ENCODE results near the gene IFNA5.
A peak's percentile ranks its signal among the peaks of the same experiment; 100 is the strongest.

IFNA5 gene

DNA sequence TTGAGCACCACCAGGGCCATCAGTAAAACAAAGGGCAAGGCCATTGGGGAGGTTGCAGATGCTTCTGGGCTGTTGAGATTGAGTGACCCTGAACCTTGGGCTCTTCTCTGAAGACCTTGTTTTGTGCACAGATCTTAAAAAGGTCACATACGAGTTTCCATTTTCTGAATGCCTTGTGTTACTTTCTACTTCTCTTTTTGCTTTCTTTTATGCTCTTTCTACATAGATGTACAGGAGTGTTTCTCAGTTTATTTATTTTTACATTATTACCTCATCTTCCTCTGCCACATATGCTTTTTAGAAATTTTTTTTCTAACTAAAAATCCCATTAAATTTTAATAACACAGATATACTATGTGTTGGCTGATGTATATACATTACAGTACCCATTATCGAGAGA, at the start of gene IFNA5:
Gene IFNA5 (minus strand): TSS at position 101 of the 400 bp plus-strand sequence. CDS start 57 bp downstream, at position 44.
- DNase-seq: no peak

DNA sequence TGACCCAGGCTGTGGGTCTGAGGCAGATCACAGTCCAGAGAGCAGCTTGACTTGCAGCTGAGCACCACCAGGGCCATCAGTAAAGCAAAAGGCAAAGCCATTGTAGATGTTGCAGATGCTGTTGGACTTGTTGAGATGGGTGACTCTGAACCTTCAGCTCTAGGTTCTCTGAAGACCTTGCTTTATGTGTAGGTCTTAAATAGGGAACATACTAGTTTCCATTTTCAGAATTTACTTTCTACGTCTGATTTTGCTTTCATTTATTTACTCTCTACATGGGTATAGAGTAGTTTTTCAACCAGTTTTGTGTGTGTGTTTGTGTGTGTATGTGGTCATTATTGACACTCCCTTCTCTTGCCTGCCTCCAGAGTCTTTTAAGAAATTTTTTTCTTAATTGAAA, 45.7 kb upstream of the IFNA5 start, which contains the start of gene IFNA6:
Gene IFNA6 (minus strand): TSS at position 101 of the 400 bp plus-strand sequence. CDS start 0 bp downstream, at position 101.
- no peak for DNase-seq

DNA sequence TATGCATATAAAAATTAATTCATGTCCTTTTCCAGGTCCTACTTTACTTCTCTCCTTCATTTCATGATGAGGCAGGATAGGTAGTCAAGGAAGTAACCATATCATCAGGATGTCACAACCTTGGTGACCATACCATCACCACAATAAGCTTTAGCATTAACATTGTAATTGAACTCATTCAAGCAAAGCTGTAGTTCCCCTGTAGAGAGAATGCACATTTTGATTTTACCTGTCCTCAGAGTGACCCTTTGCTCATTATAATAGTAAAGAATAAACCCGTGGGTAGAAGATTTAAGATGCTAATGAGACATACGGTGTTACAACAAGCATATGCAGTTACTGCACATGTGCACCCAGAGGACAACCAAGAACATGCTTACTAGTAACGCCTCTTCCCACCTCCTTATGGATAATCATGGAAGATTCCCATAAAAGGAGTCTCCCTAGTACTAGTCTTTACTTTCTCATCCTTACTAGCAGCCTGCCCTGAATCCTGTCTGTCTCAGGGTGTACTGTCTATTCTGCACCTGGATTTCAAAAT, 43.4 kb upstream of the IFNA5 start:
- no peak for DNase-seq

DNA sequence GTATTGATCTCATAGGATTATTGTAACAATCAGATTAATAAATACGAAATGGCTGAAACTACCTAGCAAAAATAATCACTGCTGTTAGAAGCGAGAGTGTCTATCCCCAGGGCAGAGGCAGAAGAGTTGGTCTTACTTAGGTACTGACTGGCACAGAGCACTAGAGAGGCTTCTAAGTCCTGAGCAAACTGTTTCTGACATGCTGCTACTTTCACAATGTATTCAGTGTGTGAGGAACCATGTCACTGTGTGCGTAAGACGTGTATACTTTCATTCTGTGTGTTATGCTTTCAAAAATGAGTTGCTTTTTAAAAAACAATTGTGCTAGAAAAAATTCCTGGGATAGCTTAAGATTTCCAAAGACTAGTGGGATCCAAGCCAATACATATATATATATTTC, 35.6 kb upstream of the IFNA5 start:
- DNase-seq: no peak

DNA sequence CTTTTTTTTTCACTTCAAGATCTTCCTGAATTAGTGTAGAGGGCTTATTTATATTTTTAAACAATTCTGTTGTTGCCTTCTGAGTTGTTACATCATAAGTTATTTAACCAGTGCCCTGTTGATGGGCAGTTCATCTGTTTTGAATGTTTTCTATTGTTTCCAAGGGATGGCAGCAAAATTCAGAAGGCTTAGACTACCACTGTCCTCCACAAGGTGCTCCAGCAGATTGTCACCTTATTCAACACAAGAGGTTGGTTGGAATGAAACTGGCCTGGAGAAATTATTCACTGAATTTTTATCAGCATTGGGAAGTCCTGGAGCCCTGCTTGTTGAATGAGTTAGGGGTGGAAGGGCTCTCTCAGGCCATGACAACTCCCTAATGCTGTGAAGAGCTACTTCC, 31.3 kb upstream of the IFNA5 start:
- DNase-seq: no peak

DNA sequence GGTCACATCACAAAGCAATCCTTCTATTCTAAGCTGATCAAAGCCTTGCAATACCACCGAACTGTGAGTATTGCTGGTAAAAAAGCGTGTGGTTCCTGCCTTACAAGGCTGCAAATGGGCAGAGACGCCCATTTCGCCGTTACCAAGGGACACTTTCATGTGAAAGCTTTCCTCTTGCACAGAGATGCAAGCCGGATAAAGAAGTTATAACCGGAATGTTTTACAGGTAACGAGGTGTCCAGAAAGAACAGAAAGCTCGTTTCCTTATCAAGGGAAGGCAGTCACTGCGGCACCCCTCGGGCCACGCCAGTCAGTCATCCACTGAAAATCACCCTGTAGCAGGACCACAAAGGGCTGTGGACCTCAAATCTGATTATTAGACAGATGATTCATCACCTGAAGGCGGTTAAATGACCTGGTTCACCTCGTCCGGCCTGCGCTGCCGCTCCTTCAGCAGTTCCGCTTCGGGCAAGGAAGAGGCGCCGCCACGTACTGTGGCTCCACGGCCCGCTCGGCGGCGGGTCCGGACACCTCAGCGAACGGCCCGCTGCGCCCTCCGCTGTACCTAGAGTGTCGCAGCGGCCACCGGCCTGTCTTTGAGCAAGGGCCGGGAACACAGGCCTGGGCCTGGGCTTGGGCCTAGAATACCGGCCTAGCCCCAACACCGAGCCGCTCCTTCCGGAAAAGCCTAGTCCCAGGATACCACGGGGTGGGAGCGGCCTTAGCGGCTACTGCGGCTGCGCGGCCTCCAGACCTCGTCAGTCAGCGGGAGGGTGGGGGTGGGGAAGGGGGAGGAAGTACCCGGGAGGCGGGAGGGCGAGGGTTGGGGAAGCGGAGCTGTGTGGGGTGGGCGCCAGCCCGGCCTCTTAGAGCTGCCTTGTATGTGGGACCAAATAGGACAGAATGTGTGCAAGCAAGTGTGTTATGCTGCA, 29.9 kb upstream of the IFNA5 start, which contains the start of gene KLHL9:
Gene KLHL9 (minus strand): TSS at position 704 of the 932 bp plus-strand sequence. CDS start 545 bp downstream, at position 159.
- peak; percentile 92 to 93 for DNase-seq

DNA sequence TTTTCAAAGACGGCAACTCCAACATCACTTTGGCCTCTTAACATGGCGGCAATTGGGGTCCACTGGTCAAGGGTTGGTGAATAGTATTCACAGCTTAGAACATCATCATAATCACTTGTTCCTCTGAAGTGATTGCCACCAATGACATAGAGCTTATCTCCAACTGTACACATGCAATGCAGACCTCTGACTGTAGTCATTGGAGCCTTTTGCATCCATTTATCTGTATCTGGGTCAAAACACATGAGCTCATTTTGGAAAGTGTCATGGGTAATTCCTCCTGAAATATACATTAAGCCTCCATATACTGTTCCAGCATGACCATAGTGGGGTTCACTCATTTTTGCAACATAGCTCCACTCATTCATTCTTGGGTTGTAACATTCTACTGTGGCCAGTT, 28.1 kb upstream of the IFNA5 start:
- DNase-seq: no peak

DNA sequence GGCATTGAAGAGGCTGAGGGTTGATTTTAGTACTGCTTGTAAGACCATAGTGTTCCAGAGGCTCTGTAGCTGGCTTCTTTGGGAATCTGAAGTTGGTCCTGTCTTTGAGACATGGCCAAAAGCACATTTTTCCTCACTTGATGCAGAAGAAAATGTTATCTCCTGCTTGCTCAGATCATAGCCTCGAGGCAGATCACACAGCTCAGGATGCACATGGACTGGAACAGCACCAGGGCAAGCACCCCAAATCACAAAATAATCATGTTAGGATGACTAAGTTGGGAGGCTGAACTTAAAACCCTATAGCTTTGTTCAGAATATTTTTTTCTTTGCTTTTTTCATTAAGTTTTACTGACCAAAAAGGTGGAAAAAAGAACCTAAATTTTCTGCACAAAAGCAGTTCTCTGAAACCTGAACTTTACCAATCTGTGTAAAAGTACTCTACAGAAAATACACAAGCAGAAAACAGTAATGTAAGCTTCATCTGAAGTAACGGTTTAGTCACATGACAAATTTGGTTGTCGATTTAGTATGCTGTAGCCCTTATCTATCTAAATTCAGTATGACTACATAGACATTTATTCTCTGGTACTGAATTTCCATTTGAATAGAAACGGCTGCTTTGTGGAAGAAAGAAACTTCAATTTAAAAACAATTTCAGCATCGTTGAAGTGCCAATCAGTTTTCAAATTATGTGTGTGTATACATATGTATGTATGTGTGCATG, 26.7 kb upstream of the IFNA5 start:
- DNase-seq: no peak

DNA sequence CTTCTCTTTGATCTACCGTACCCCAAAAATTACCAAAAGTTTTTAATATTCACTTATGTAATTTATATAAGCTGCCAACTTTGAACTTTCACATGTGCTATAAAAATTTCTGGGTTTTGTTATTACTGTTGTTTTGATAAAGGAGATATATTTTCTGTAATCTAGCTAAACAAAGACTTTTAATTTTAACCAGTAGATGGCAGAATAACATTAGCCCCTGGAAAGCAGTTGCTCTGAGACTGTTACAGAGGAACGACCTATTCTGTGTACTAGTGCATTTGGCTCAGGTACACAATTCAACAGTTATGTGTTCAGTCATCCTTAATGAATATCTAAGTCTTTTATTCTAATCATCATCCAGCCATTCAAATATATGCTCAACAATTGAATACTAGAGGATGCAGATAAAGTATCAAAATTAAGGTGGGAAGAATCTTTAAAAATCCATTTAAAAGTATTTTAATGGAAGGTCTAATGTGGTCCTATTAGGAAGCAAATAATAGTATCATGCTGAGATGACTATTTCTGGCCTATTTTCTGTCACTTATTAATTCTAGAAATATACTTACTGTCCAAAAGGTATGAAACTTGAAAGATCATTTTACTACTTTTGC, 21.5 kb upstream of the IFNA5 start:
- peak in 1 of 2 donors; percentile 79 for DNase-seq

DNA sequence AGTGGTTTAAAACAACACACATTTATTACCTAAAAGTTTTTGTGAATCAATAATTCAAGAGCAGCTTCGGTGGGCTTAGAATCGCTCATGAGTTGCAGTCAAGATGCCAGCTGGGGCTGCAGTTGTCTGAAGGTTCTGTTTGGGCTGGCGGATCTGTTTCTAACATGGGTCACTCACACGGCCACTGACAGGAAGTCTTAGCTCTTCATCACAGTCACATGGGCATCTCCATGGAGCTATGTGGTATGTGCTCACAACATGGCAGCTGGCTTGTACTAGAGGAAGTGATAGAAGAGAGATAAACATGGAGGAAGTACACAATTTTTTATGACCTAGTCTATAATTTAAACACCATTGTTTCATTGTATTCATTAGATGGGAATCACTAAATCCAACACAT, 18.9 kb upstream of the IFNA5 start:
- no peak for DNase-seq

DNA sequence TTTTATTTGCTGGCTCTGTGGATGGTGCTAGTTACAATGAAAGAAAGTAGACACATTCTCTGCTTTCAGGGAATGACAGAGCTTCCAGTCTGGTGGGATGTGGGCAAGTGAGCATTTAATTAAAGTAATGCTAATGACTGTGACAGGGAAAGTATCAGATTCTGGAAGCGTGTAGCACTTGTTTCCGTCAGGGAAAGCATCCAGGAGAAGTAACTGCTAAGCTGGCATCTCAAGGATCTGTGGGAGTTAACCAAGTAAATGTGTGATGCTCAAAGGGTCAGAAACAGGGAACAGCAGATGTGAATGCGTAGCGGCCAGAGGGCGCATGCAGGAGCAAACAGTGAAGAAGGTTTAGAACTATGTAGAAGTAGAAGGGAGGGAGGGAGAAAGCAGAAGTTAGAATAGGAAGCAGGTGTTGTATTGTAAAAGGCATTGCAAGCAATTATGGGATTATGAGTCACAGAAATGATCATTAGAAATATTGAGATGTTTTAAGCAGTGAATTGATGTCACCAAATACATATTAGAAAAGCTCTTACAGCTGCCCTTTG, 17.9 kb upstream of the IFNA5 start:
- DNase-seq: no peak

DNA sequence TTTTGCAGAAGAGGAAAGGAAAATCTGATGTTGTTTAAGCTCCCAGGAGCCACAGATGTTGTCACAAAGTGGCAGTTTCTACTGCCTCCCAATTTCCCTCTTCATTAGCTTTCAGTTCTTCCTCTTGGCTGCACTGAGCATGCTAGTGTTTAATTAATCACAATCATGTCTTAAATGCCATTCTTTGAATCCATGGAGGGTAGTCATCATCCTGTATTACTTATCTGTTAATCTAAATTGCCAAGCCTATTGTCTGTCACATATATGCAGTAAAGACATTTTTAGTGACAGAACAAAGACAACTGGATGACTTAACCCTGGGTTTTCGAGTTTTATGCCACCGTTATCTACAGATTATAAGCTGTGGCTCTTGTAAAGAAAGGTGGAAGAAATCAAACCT, 15.4 kb upstream of the IFNA5 start:
- no peak for DNase-seq

DNA sequence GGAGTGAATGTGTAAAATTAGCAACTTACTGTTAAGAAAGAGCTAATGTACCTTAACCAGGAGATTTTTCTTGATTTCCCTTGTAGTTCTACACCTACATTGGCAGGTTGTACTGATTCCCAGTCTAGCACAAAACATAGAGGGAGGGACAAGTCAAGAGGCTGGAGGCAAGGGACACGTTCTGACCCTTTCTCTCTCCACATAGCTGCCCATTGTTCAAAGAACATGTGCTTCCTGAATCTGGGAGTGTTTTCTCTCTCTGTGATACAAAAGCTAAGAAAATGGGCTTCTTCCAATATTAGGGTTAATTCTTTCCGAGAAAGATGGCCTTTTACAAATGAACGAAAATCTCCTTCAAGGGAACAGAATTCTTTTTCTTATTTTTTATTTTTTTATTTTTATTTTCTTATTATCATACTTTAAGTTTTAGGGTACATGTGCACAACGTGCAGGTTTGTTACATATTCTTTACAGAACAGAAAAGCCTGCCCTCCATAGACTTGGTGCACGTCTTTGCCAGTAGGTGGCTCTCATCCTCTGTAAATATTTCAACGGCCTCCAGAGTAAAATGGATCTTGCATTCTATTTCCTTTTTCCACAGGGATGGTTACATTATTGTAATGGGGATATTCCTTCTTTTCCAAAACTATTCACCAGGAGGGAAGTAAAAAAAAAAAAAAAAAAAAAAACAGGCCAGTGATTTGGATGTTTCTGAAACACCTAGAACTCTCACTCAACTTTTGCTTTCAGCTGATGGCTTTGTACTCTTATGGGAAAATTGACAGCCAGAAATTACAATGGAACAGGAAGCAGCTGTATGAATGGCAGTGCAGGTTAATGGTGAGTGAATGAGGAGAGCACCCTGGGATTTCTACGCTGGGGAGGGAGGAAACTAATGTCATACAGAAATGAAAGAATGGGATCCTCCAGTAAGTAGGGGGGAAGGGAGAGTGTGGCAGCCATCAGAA, 13.1 kb upstream of the IFNA5 start:
- DNase-seq: peak; percentile 8 to 72

DNA sequence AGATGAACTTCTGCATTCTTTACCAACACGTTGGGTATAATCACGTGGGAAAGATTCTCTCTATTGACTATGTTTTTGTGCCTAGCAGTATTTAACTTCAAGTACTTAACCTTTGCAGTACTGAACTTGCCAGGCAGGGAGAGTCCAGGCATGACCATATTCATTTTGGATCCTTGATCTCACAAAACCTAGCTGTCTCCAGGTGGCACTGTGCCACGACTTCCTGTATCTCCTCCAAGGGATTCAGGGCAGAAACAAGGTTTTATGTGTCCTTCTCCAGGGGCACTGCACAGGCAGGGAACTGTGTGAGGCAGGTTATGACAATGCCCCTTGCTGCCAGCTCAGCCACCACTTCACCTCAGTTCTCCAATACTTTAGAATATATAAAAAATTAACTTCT, 11.7 kb upstream of the IFNA5 start:
- no peak for DNase-seq

DNA sequence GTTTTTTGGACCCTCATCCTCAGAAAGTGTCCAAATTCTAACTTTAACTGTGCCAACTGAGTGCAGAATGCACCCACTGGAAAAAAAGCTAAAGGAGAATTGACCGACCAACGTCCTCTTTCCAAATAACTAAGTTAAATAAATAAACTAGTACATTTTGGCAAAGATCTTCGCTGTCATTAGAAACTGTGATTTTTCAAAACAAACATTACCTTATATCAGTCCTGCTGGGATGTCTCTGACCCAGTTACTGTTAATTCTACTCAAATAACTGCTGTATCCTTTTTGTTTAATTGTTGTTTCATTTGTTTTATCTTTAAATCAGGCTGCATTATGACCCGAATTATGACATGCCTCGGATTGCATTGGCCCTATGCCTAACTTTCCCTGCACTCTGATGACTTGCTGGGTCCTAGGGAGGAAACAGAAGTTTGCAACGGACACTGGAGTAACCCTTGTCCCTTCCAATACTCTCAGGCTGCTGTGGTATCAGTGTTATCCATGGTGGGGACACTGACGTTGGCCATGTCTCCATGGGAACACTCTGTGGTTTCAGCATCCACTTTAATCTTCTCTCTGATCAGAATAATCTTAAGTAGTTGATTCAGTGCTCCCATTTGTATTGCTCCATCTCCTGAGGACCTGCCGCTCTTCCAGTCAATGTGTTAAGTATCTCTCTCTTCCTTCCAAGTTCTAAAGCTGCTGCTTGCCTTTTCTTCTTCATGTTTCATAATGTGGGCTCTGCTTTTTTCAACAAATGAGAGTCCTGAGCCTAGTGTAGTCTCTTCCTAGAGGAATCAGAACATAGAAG, 11.1 kb upstream of the IFNA5 start:
- no peak for DNase-seq

DNA sequence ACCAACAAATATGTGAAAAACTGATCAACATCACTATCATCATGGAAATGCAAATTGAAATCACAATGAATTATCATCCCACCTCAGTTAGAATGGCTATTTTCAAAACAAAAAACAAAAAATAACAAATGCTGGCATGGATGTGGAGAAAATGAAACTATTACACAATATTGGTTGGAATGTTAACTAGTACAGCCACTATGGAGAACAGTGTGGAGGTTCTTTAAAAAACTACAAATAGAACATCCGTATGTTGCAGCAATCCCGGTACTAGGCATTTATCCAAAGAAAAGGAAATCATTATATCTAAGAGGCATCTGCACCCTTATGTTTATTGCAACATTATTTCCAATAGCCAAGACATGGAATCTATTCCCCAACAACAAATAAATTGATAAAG, 9.0 kb upstream of the IFNA5 start:
- DNase-seq: no peak

DNA sequence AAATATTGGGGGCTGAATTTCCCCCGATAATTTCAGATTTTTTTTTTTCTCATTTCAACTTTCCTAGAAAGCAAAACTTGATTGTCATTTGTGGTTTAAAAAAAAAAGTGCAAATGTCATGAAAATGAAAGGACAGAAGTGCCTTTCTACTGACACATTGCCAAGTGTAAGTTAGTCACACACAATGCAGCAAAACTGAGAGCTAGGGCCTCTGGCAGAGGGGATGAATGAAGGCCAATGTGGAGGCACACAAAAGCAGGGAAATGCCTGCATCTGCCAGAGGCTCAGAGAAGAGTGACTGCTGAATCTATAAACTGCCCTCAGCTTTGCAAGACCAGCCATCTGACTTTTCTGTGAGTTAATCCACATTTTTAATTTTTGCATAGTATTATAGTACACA, 6.8 kb upstream of the IFNA5 start:
- no peak for DNase-seq

DNA sequence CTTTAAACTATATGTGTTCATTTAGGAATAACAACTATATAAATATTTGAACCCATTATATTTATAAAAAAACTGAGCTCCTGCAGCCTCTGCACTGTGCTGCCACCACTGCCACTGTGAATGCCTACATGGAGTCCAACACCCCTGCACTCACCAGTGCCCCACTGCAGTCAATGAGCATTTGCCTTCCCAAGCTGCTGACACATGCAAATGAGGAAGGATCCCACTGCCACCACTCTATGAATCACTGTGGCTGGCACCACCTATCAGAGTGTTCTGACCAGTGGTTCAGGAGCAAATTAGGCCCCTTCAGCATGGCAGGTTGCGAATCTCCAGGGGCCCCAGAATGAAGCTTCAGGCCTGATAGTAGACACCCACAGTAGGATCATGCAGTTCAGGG, 9.1 kb downstream of the IFNA5 start:
- no peak for DNase-seq

DNA sequence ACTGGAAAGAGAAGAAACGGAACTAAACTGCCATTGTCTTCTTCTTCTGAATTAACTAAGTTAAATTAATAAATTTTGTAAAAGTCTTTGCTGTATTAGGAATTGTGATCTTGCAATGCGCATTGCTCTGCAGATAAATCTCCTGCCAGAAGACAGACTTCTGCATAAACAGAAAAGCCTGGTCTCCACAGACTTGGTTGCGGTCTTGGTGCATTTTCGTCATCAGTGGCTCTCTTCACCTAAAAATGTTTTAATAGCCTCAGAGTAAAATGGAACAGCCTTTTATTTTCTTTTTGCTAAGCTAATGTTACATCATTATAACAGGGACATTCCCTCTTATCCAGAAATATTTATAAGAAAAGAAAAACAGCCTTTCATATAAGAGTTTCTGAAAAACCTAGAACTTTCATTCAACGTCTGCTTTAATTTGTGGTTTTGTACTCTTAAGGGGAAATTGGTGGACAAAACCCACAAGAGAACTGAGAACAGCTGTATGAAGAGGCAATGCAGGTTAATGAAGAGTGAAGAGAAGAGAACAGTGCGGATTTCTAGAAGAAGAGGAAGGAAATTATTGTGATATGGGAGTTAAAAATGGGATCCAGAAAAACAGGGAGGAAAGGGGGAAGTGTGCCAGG, 10.1 kb downstream of the IFNA5 start:
- peak in 1 of 2 donors; percentile 1 for DNase-seq

DNA sequence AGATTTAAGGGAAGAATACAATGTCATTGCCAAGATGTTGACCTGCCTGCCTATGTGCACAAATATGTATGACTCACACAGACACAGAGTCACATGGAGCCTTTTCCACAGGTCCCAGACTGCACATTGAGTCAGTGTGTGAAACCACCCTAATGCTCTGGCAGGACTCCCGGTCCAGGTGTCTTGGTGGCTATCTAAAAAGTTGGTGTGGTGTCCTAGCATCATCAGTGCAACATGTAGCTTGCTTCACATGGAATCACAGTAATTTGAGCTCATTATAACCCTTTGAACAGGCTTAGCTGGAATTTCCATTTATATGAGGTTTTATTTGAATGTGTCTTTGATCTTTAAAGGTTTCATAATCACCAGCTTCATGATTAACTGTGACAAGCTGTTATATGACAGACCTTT, 10.7 kb downstream of the IFNA5 start:
- no peak for DNase-seq
